ENCODE measurements around the gene CASZ1.

DNA sequence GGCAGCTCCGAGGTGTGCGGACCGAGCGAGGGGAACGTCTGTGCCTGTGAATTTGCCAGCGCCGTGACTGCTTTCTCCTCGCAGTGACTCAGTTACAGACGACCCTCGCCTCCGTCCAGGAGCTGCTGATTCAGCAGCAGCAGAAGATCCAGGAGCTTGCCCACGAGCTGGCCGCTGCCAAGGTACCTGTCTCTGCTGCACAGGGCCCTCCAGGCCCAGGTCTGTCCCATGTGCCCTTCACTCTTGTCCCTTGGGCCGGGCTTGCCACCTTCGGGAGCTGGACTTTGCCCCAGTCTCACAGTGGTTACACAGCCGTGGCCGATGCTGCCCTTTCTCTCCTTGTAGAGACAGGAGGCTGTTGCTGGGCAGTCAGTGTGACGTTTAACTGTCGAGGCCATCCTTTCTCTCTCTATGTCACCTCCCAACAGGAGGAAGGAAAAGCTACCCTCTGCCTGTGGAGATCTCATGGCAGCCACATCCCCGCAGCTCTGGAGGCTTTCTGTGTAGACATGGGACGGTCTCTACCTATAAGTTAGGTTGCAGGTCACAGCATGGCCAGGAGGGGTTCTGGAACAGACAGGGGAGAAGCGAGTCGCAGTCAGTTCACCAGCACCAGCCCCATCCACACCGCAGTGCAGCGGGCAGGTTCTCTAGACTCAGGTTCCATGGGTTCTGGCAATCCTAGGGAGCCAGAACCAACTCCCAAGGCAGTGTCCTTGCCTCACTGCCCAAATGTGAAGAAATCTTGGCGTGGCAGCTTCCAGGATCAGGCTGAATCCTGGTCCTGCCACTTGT lies 172.0 kb downstream of the CASZ1 start:
- TF ChIP-seq, protein P1, sequence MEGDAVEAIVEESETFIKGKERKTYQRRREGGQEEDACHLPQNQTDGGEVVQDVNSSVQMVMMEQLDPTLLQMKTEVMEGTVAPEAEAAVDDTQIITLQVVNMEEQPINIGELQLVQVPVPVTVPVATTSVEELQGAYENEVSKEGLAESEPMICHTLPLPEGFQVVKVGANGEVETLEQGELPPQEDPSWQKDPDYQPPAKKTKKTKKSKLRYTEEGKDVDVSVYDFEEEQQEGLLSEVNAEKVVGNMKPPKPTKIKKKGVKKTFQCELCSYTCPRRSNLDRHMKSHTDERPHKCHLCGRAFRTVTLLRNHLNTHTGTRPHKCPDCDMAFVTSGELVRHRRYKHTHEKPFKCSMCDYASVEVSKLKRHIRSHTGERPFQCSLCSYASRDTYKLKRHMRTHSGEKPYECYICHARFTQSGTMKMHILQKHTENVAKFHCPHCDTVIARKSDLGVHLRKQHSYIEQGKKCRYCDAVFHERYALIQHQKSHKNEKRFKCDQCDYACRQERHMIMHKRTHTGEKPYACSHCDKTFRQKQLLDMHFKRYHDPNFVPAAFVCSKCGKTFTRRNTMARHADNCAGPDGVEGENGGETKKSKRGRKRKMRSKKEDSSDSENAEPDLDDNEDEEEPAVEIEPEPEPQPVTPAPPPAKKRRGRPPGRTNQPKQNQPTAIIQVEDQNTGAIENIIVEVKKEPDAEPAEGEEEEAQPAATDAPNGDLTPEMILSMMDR (IDR thresholded peaks at IDR 0.05; ENCODE audit: insufficient read depth, low read length, poor library complexity, severe bottlenecking) = no peak
- no peak for TF ChIP-seq EZH2phosphoT487 (conservative IDR thresholded peaks at IDR 0.05; ENCODE audit: low read length)
